HG03520 (cell line): ENCODE measurements around the gene SLC12A3.
"Not testable (repeated sequence)": the region's sequence is repeated elsewhere in the genome, so short reads cannot be mapped to it uniquely, and the experiment has no call there.

Source experiments
- ATAC-seq: cut with Tn5 transposase; IDR thresholded peaks from one replicate; pipeline ENCODE4 v1.9.1; 2021; ENCODE audit warnings: mild to moderate bottlenecking, moderate library complexity; ENCODE audit not compliant: unreplicated experiment

SLC12A3 gene

DNA sequence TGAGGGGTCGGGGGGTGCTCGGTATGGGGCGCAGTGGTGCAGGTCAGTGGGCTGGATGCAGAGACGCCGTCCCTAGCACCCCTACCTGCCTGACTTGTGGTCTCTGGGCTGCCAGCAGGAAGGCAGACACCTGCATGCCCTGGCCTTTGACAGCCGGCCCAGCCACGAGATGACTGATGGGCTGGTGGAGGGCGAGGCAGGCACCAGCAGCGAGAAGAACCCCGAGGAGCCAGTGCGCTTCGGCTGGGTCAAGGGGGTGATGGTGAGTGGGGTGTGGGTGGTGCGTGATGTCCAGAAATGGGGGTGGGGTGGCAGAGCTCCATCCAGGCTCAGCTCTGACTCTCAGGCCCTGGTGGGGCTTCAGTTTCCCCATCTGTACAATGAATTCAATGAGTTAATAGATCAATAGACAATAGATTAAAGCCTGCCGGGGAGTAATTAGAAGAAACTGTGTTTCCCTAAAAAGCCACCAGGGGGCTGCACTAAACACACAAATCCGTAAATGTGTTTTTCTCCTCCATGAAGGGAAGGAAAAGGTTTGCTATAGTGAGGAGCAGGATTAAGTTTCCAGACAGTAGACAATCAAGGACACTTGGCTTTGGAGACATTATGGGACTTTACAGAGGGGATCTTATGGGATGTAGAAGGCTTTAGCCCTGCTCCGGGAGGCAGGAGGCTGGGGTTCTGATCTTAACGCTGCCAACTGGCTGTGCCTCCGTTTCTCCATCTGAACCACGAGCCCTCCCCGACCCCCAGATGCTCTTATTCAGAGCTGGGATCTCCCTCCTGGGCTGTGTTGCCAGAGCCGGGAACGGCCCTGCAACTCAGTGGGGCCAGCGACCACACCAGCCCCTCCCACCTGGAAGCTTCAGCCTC, 2.2 kb downstream of the SLC12A3 start:
- no peak for ATAC-seq

DNA sequence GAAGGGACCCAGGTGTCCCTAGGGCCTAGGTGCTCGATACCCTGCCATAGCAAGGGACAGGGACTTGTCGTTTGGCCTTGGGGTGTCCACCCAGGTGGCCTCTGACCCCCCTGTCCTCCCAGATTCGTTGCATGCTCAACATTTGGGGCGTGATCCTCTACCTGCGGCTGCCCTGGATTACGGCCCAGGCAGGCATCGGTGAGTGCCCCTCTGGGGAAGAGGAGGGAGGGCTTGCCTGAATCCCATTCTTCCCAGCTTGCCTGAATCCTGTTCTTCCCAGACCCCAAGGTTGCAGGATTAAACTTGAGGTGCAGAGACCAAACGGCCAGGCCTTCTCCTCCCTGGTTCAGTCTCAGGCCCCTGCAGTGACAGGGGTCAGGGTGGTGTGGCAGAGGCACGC, 3.2 kb downstream of the SLC12A3 start:
- ATAC-seq = no peak

DNA sequence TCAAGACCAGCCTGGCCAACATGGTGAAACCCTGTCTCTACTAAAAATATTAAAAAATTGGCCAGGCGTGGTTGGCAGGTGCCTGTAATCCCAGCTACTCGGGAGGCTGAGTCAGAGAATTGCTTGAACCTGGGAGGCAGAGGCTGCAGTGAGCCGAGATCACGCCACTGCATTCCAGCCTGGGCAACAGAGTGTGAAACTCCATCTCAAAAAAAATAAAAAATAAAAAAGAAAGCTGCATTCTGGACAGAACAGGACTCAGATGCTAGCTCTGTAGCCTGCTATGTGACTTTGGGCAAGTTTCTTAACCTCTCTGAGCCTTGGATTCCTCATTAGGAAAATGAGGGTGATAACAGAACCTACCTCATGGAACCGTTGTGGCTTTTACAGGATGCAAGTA, 3.8 kb downstream of the SLC12A3 start:
- ATAC-seq = not testable (repeated sequence)

DNA sequence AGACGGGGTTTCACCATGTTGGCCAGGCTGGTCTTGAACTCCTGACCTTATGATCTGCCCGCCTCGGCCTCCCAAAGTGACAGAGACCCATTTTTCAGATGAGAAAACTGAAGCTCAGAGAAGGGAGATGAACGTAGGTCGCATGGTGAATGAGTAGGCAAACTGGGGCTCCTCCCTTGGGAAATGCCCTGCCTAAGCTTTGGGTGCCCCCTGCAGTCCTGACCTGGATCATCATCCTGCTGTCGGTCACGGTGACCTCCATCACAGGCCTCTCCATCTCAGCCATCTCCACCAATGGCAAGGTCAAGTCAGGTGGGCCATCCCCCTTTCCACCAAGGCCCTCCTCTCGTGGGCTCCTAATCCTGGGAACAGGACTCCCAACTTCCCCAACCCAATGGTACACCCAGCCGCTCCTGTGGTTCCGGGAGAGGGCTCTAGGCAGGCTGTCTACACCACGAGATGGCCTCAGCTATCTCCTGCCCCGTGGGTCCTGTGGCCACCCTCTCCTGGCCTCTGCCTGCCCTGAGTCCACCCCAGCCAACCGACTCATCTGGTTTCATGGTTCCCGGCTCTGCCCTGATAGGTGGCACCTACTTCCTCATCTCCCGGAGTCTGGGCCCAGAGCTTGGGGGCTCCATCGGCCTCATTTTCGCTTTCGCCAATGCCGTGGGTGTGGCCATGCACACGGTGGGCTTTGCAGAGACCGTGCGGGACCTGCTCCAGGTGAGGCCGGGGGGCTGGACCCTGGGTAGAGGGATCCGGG, 4.7 kb downstream of the SLC12A3 start:
- ATAC-seq = no peak

DNA sequence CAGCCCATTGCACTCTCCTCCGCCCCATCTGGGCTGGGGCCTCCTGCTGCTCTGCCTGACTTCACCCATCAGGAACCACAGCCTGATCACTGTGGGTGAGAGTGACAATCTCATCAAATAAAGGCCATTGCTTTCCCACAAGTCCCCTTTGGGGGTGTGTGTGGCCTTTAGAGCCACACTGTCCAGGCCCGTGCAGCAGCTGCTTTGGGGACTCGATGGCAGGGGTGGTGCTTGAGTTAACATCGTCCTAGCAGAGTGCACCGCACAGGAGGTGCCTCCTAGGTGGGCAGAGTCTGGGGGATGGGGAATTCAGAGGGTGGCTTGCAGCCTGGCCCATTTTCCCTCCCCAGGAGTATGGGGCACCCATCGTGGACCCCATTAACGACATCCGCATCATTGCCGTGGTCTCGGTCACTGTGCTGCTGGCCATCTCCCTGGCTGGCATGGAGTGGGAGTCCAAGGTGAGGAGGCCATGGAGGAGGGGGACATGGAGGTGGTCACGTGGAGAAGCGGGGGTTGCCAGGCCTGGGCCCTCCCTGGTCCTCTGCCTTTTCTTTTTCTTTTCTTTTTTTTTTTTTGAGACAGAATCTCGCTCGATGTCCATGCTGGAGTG, 5.4 kb downstream of the SLC12A3 start:
- no peak for ATAC-seq

DNA sequence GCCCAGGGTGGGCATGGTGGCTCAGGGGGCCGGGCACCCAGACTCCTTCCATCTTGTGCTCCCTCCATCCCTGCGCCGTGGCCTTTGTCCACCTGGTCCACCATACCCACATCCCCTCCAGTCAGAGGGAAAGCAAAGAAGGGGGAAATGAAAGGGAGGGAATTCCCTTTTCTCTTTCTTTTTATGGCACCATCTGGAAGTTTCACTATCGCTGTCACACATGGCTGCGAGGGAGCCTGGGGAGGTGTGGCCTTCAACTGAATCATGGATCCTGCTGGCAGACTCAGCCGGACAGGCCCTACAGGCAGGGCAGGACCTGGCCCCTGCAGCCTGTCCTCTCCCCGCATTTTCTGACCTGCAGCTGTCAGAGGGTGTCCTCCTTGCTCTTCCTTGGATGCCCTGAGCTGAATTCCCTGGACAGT, 6.2 kb downstream of the SLC12A3 start:
- ATAC-seq = no peak

DNA sequence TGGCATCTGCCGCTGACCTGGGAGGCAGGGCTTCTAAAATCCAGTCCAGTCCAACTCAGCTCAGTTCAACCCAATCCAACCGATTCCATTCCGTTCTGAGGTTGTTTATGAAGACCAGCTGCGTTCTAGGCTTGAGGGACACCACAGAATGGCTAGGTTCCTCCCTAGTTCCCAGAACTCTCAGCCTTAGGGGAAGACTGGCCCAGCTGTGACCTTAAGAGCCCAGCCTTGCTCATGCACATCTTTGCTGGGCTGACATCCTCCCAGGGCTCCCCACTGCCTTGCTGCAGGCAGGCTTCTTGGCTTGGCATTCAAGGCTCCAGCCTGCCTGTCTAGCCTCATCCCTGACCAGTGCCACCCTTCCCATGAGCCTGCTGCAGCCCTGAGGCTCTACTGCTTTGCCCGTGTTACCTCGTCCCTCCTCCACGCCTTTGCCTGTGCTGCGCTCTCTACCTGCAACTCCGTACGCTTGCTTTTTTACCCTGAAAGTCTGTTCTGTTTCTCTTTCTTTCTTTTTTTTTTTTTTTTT, 7.9 kb downstream of the SLC12A3 start:
- no peak for ATAC-seq

DNA sequence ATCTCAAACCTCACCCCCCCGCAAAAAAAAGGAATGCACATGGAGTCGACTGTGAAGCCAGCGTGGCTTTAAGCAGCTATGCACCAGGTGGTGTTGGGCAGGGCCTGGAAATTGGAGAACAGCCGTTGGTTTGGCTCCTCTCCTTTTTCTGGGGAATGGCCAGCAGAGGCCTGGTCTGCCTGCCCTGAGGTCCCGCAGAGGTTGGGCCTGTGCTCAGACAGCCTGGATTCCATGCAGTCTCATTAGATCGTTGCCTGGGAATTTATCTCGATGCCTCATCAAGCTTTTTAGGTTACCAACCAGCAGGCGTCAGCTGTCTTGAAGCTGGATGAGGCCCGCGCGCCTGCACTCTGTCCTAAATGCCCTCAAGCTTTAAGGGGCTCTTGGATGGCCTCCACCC, 9.8 kb downstream of the SLC12A3 start:
- ATAC-seq = no peak

DNA sequence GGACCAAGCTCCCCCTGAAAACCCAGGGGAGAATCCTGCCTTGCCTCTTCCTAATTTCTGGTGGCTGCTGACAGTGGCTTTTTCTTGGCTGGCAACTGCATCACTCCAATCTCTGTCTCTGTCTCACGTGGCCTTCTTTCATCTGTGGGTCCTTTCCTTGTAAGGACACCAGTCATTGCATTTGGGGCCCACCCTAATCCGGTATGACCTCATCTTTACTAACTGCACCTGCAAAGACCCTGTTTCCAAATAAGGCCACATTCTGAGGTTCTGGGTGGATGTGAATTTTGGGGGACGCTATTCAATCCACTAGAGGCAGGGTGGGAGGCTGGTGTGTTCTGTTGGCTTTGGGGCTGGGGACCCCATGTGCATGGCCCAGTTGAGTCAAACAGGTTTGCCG, 11.0 kb downstream of the SLC12A3 start:
- no peak for ATAC-seq

DNA sequence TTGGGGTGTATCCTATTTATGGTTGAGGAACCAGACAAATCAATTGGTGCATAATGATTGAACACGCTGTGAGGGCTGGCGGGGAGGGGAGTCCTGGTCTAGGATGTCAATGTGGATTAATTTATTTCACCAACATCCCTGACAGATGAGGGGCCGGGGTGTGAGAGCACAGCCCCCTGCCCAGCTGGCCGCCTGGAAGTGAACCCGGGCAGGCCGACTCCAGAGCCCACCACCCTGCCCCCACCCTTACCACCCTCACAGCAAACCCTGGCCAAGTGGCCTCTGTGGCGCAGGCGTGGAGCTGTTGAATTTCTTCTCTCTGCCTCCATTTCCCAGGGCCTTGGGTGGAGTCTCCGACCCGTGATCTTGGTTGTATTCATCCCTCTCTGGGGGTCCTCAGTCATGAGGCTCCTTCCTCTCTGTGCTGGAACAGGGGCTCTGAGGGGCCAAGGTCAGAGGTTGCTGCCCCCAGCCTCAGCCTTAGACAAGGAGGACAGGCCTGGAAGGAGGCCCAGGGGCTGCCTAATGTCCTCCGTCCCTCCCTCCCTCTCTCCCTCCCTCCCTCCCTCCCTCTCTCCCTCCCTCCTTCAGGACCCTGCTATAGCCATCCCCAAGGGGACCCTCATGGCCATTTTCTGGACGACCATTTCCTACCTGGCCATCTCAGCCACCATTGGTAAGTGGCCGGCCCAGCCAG, 12.6 kb downstream of the SLC12A3 start:
- ATAC-seq = no peak

DNA sequence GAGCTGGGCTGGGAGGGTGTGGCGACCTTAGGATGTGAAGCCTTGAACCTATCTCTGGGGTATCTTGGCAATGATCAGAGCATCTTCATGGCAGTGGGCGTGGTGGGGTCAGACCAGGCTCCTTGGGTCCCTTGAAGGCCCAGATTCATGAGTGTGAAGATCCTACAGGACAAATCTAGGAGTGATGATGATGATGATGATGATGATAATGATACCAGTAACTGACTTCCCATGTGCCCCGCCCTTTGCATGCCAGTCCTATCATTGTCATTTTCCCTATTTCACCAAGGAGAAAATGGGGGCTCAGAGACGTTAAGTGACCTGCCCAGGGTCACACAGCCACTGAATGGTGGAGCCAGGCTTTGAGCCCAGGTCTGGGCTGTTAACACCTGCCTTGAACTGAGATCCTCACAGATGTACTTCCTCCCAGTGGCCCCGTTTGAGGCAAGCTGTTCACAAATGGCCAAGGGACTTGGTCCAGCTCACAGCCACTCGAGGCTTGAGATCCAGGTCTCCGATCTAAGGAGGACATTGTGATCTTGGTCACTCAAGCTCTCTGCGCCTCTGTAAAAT, 13.4 kb downstream of the SLC12A3 start:
- ATAC-seq = no peak

DNA sequence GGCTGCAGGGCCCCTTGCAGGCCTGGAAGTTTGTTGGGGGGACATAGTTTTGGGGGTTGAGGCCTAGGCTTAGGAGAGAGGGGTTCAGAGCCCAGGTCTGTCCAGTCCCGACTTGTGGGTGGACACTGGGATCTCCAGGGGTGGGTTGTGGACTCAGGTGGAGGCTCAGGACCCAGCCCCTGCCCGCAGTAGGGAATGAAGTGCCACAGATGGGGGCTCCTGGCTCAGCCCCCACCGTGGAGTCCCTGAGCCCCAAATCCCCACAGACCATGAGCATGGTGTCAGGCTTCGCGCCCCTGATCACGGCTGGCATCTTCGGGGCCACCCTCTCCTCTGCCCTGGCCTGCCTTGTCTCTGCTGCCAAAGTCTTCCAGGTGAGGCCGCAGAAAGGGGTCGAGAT, 14.3 kb downstream of the SLC12A3 start:
- no peak for ATAC-seq

DNA sequence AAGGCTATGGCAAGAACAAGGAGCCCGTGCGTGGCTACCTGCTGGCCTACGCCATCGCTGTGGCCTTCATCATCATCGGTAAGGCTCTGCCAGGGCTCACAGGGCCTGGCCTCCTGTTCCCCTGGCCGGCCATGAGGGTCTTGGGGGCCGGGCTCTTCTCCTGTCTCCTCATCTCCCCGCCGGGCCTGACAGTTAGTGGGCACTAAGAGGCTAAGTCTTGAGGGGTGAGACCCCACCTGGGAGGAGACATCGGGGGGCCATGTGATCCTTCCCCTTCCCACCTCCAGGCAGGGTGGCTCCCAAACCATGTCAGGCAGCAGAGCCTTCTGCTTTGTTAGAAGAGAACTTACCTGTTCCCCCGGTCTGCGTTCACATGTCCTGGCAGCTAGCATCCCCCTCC, 15.2 kb downstream of the SLC12A3 start:
- no peak for ATAC-seq

DNA sequence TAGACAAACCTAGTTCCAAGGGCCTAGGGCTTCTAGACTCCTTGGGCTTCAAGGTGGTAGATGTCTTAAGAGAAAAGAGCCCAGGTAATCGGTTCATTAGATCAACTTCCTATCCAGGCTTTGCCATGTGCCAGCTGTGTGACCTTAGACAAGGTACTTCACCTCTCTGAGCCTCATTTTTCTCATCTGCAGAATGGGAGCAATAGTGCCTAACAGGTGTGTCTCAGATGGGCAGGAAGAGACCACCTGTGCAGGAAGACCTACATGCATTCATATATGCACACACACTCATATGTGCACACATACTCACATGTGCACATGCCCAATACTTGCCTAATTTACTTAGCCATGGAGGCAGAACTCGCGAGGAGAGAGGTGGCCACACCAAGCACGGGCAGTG, 15.7 kb downstream of the SLC12A3 start:
- ATAC-seq = no peak

DNA sequence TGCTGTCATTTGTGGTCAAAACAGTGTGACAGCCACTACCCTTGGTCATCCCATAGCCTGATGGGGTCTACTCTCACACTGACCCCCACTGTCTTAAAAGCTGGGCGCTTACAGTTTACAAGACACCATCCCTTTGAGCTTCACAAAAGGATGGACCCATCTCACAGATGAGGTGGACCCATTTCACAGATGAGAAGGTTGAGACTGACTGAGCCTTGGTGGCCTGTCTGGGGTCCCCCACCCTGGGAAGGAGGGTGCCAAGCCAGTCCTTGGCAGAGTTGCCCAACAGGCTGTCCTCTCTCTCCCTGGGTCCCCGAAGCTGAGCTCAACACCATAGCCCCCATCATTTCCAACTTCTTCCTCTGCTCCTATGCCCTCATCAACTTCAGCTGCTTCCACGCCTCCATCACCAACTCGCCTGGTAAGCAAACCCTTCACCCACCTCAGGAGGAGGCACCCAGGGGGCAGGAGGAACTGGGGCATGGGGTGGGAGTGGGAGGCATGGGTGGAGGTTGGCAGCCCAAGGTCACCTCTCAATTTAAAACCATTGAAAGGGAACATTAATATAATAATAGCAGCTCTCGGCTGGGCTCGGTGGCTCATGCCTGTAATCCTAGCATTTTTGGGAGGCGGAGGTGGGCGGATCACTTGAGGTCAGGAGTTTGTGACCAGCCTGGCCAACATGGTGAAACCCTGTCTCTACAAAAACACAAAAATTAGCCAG, 17.2 kb downstream of the SLC12A3 start:
- ATAC-seq = no peak

DNA sequence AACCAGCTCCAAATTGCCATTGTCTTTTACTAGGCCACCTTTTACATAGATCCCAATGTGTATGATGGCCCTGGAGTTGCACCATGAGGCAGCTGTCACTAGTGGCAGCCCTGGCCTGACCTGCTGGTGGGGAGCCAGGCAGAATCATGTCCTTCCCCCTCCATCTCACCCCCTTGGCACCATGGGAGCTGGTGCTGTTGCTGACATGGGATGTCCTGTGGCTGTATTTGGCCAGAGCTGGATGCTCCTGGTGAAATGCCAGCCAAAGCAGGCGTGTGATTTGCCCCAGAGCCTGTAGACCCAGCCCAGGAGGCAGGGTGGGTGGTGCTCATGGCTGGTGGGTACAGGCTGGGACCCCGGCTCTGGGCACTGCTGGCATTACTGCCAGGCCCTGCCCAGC, 18.6 kb downstream of the SLC12A3 start:
- no peak for ATAC-seq

DNA sequence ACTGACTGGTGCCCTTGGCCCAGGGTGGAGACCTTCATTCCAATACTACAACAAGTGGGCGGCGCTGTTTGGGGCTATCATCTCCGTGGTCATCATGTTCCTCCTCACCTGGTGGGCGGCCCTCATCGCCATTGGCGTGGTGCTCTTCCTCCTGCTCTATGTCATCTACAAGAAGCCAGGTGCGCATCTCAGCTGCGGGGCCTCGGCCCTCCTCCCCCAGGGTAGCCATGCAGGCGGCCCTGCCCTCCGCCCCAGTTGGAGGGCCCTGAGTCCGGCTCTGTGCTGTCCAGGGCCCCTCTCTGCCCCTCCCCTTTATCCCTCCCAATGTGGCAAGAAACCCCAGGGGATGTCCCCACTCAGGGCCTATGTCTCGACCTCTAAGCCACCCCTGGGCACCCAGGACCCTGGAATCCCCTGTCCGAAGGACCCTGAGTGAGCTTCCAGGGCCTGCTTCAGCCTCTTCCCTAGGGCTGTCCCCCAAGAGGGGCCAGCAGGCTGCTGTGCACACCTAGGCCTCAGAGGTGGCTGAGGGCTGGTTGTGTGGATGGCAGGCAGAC, 19.1 kb downstream of the SLC12A3 start:
- no peak for ATAC-seq

DNA sequence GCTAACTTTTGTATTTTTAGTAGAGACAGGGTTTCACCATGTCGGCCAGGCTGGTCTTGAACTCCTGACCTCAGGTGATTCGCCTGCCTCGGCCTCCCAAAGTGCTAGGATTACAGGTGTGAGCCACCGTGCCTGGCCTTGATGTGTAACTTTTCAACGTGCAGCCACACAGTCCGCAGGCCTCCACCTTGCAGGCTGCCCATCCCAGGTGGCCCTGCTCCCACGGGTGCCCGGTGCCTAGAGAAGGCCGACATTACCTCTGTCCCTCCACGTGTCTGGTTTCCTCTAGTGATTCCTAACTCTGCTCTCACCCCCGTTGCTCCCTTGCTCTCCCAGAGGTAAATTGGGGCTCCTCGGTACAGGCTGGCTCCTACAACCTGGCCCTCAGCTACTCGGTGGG, 19.9 kb downstream of the SLC12A3 start:
- not testable (repeated sequence) for ATAC-seq

DNA sequence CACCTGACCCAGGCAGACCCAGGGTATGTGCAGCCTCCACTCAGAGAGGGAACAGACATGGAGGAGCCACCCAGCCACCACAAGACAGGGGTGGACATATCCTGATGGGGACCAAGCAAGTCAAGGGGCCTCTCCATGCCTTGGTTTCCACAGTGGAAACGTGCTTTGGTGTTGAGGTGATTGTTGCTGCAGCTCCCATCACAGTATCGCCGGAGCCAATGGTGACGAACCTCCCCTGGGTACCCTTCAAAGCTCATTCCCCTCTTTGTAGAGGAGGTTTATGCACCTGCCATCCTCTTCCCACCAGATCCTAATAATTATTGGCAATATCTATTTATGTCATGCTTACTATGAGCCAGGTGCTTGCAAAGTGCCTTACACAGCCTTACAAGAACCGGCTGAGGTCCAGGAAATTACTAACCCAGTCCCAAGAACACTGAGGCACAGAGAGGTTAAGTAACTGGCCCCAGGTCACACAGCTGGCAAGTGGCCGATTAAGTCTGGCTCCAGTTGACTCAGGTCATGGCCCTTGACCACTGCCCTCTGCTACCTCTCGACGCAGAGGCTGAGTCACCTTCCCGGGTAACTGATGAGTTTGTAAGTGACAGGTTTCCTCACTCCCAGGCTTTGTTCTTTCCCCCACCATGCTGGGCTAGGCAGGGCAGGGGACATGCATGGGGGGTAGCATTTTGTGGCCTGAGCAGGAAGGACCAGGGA, 20.6 kb downstream of the SLC12A3 start:
- no peak for ATAC-seq
